PC-9 (cell line): ENCODE results near the gene MEIS2.

Source experiments
- EZH2 ChIP-seq: fragments of 200-600 bp; sonication (generic); IDR thresholded peaks from 2 replicates; pipeline ENCODE4 v1.8.0; 2017; ENCODE audit warnings: antibody characterized with exemption, low read depth
- TF ChIP-seq, protein P1 (sequence below): fragments of 200-600 bp; sonication (generic); conservative IDR thresholded peaks from 2 replicates; pipeline ENCODE4 v1.6.1; 2017; ENCODE audit warnings: mixed run types, antibody characterized with exemption, mild to moderate bottlenecking, moderate library complexity

DNA sequence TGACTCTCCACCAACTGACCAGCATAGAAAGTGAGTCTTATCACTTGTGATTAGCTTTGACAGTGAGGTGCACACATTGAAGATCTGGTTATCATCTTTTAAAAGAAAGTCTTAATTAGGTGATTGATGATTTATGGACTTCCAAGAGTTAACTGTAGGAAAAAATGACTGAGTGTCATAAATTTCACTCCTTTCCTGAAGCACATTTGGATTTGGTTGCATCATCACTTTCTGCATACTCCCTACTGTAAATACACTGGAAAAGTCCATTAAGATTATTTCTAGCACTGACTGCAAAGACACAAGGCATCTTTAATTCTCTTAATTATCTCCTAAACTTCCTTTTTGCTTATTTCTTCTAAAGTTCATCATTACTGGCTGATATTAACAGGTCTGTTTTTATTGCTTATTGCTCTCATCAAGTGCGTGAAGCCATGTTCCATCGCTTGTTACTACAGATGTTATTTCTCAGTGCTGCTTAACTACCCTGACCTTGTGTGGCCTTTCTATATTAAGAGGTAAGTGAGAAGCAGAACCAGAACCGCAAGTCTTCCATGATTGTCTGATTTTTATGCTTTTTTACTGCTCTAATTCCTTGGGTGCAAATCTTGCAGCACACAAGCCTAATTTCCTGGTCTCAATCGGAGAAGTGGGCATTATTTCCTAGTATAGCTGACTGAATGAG, 153.2 kb downstream of the MEIS2 start:
- TF ChIP-seq, protein P1, sequence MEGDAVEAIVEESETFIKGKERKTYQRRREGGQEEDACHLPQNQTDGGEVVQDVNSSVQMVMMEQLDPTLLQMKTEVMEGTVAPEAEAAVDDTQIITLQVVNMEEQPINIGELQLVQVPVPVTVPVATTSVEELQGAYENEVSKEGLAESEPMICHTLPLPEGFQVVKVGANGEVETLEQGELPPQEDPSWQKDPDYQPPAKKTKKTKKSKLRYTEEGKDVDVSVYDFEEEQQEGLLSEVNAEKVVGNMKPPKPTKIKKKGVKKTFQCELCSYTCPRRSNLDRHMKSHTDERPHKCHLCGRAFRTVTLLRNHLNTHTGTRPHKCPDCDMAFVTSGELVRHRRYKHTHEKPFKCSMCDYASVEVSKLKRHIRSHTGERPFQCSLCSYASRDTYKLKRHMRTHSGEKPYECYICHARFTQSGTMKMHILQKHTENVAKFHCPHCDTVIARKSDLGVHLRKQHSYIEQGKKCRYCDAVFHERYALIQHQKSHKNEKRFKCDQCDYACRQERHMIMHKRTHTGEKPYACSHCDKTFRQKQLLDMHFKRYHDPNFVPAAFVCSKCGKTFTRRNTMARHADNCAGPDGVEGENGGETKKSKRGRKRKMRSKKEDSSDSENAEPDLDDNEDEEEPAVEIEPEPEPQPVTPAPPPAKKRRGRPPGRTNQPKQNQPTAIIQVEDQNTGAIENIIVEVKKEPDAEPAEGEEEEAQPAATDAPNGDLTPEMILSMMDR = no peak
- TF ChIP-seq EZH2 = no peak
